Measurements from ENCODE around the gene NLRC5. TPM values are rescaled to one million over a fixed set of nuclear protein-coding genes. Genes with fewer than 3 reads are reported as not detected.
"Not testable (repeated sequence)": the region's sequence is repeated elsewhere in the genome, so short reads cannot be mapped to it uniquely, and the experiment has no call there.

Gene NLRC5
- total RNA-seq, 1 donor from 2014 or later = 44.9 TPM

GRCh38 chr16:57001026-57001679 is 11.8 kb downstream of the NLRC5 start:
- H3K27me3 ChIP-seq = no peaks in the 10 kb centered on the region
- TF ChIP-seq CTCF (IDR thresholded peaks at IDR 0.05) = no peak
- H3K27ac ChIP-seq = peak overlapping the region; percentile 58
- no peak overlapping the region for H3K4me3 ChIP-seq
- intact Hi-C loops (cut with DNase I) = no loop called here
- H3K9me3 ChIP-seq = no peaks in the 10 kb centered on the region
- peaks cover 22% of the 10 kb centered on the region for H3K4me1 ChIP-seq
- DNase-seq = no peak
- peaks cover 8% of the 10 kb centered on the region for H3K36me3 ChIP-seq
- ATAC-seq = no peak

DNA sequence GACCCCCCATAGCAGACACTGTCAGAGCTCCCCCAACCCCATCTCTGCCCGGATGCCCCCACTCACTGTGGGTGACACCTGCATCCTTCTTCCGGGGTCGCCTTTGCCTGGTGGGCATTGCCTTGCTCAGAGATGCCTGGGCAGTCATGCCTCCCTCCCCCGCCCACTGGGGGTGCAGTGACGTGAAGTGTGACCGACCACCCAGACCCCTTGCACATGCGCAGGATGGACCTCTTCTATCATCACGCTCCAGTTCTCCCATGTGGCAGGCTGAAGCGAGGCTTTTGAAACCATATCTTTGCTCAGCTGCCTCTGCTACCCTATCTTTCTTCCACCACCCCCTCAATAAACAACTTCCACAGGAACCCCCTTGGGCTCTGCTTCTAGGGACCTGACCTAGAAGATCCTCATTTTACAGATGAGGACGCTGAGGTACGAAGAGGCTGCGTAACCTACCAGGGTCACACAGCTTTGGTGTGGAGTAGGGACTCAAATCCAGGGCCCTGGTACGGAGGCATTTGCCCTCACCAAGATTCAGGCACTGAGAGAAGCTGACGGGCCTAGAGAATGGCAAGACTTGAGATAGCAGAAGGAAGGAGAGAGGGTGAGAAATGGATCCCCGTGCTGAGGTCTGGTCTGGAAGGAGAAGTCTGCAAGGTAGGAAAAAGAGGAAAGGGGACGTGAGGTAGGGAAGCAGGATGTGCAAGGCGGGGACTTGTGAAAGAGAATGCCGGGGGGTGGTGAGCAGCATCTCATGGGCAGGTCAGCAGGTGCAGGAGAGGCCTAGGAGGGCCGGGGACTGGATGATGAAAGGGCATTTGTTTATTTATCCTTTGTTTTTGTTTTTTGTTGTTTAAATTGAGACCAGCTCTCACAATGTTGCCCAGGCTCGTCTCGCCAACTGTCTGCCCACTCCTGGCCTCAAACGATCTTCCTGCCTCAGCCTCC is 14.4 kb downstream of the NLRC5 start:
- ATAC-seq (no peak), DNase-seq (peak; percentile 26)

GRCh38 chr16:57004387-57005250 is 15.3 kb downstream of the NLRC5 start:
- intact Hi-C loops (cut with DNase I) = no loop called here
- no peak for ATAC-seq
- H3K27me3 ChIP-seq = no peaks in the 10 kb centered on the region
- peak; percentile 16 for DNase-seq
- no peak for TF ChIP-seq CTCF (IDR thresholded peaks at IDR 0.05)
- no peak overlapping the region for H3K4me3 ChIP-seq
- peaks cover 15% of the 10 kb centered on the region for H3K4me1 ChIP-seq
- H3K36me3 ChIP-seq = peaks cover 8% of the 10 kb centered on the region
- no peak overlapping the region for H3K27ac ChIP-seq
- H3K9me3 ChIP-seq = no peaks in the 10 kb centered on the region

More for the DNA sequence above, 14.4 kb downstream of the NLRC5 start:
- H3K4me3 ChIP-seq = no peak overlapping the region
- no peak for TF ChIP-seq CTCF (IDR thresholded peaks at IDR 0.05)
- H3K27ac ChIP-seq = no peak overlapping the region
- H3K4me1 ChIP-seq = peaks cover 22% of the 10 kb centered on the region
- no peaks in the 10 kb centered on the region for H3K27me3 ChIP-seq
- intact Hi-C loops (cut with DNase I) = no loop called here
- H3K36me3 ChIP-seq = peaks cover 8% of the 10 kb centered on the region
- no peaks in the 10 kb centered on the region for H3K9me3 ChIP-seq

- H3K27me3 ChIP-seq; H3K4me3 ChIP-seq; ATAC-seq; H3K36me3 ChIP-seq; H3K9me3 ChIP-seq; H3K4me1 ChIP-seq; intact Hi-C loops (cut with DNase I); DNase-seq; H3K27ac ChIP-seq: not testable (repeated sequence)
Measured at GRCh38 chr16:57005597-57005996, 16.2 kb downstream of the NLRC5 start.

DNA sequence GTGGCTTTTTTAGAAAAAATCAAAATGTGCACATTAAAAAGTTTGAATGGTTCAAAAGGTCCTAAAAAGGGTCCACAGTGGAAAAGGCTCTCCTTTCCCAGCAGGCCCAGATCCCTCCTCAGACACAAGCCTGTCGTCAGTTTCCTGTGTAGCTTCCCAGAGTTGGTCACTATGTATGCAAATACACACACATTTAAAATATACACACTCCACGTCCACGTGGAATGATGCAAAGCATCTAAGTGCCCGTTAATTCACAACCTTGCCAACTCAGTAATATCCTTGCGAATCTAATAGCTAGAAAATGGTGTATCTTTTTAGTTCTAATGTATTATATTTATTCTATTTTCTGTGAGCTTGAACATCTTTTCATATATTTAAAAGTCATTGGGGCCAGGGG is 17.7 kb downstream of the NLRC5 start:
- ATAC-seq = no peak
- intact Hi-C loops (cut with DNase I) = no loop called here
- TF ChIP-seq CTCF (IDR thresholded peaks at IDR 0.05) = no peak
- no peak overlapping the region for H3K27ac ChIP-seq
- H3K36me3 ChIP-seq = peaks cover 8% of the 10 kb centered on the region
- no peaks in the 10 kb centered on the region for H3K27me3 ChIP-seq
- peaks cover 4% of the 10 kb centered on the region for H3K4me1 ChIP-seq
- H3K9me3 ChIP-seq = no peaks in the 10 kb centered on the region
- no peak for DNase-seq
- H3K4me3 ChIP-seq = no peak overlapping the region
